ENCODE data around the gene LCNL1.

LCNL1 gene

DNA sequence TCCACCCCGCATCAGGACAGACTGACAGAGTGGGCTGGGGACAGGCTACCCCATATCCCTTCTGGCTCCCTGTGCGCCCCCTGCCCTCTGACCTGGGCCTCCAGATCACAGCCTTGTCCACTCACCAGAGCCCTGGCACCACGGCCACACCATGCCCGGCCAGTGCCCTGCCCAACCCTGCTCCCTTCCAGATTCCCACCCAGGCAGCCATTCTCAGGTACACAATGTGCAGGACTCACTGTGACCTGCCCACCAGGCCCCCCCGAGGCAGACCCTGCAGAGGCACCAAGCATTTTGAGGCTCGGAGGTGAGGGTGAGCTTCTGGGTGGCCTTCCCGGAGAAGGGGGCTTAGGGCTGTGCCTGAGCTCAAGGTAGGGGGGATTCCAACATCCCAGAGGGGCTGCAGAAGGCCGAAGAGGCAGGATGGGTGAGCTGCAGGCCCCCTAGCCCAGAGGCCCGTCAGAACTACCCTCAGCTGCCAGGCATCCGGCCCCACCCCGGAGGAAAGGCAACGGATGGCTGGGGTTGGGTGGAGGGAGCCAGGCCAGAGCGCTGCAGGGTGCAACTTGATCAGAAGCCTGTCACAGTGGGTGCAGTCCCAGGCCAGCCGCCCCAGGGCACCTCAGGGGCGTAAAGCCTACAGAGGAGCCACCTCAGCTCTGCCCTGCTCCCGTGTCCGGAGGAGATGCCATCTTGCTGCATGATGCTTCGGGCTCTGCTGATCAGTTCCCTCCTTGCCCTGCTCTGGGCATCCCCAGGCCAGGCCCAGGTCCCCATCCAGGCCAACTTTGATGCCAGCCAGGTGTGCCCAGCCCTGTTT is at the start of gene LCNL1:
Gene LCNL1 (plus strand): TSS at position 762 of the 820 bp plus-strand sequence. CDS start 594 bp downstream, outside the sequence.
- DNase-seq: no peak

DNA sequence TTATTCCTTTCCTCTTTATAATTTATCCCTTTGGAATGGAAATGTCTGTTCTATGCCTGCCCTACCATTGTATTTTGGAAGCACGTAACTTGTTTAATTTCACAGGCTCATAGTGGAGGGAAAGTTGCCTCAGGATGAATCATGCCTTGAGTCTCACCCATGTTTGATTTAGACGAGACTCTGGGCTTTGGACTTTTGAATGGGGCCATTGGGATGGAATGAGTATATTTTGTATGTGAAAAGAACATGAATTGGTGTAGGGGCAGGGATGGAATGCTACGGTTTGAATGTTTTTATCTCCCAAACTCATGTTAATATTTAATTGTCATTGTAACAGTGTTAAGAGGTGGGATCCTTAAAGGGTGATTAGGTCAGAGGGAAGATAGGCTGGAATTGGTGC is 48.5 kb upstream of the LCNL1 start:
- no peak for DNase-seq

DNA sequence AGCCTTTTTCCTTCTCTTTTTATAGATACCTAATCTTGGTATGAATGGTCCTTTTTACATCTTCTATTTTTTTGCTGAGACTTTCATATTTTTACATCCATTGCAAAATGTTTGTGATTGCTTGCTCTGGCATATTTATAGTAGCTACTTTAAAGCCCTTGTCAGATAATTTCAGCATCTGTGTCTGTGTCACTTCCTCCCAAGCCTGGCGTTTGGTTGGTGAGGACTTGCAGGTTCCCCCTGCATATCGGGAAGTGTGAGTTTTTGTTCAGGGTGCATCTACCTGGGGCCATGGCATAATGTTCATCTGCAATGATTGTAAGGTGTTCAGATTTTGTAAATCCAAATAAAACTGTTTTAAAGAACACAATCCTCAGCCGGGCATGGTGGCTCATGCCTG is 47.1 kb upstream of the LCNL1 start:
- no peak for DNase-seq

DNA sequence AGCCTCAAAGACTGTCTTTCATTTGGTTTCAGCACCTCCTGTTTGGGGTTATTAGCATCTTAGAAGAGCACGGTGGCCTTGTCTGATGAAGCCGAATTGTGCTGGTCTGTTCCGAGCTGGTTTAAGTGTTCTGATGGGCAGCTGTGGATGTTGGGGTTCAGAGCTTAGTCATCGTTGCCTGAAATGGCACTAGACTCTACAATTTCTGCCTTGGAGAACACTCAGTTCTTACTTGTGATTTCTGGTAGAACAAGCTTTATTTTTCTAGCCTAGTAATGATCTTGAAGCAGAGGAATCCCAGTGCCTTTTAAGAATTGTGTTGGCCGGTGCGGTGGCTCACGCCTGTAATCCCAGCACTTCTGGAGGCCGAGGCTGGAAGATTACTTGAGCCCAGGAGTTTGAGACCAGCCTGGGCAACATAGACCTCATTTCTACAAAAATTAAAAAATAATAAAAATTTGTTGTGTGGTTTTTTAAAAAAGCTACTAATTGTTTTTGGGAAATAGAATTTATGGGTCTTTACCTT is 46.1 kb upstream of the LCNL1 start:
- no peak for DNase-seq

DNA sequence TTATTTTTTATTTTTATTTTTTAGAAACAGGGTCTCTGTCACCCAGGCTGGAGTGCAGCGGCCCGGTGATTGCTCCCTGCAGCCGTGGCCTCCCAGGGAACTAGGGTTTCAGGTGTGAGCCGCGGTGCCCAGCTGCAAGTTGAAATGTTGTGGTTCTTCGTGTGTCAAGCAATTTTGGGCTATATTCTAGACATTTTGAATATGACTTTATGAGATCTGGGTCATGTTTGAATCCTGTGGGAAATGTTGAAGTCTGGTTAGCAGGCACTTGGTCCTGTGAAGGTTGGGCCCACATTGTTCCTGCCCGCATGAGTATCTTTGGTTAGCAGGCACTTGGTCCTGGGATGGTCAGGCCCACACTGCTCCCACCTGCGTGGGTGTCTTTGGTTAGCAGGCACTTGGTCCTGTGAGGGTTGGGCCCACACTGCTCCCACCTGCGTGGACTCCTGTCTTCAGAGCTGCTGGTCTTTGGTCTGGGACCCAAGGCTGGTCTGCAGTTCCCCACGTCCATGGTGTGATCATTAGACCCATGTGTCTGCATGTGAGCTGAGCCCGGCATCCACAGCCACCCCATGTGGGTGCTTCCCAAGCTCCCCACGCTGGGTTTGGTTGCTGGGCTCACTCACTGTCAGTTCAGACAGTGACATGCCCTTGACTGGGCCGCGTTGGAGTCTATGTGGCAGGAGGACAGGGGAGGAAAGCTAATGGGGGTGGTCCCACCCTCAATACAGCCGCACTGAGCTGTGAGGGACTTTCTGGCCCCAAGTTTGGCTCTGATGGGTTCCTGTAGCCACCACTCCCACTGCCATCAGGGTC is 45.4 kb upstream of the LCNL1 start:
- no peak for DNase-seq

DNA sequence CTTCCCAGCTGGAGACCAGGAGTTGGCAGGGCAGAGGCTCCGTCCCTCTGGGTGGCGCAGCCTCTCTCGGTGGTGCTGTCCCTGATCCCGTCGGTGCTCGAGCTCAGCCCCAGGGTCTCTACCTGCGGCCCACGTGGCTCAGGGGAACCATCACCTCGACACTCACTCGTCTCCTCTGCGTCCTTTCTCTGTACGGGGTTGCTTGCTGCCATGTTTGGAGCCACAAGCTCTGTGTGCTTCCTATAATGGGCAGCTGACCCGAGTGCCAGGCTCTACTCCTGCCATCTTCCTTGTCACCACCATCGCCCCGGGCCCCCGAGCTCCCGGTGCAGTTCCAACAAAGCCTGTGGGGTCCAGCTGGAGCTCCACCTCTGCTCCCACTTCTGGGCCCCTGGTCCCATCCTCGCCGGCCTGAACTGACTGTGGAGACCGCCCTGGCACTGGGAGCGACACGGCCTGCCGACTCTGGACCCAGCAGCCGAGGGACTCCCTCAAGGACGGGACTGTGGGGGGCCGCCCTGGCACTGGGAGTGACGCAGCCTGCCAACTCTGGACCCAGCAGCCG is 43.3 kb upstream of the LCNL1 start:
- no peak for DNase-seq

DNA sequence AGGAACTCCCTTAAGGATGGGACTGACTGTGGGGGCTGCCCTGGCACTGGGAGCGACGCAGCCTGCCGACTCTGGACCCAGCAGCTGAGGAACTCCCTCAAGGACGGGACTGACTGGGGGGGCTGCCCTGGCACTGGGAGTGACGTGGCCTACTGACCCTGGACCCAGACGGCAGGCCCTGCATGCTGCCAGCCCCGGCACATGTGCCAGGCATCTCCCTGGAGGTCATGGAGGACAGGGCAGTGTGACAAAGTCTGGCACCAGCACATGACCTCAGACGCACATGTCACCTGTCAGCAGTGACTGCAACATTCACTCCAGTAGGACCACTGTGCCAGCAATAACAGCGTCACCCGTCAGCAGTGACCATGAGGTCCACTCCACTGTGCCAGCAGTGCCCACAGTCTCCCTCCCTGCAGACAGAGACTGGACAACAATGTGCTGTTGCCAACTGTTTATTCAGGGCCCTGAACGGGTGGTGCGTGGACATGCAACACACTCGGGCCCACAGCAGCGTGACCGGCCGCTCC is 42.7 kb upstream of the LCNL1 start:
- no peak for DNase-seq

DNA sequence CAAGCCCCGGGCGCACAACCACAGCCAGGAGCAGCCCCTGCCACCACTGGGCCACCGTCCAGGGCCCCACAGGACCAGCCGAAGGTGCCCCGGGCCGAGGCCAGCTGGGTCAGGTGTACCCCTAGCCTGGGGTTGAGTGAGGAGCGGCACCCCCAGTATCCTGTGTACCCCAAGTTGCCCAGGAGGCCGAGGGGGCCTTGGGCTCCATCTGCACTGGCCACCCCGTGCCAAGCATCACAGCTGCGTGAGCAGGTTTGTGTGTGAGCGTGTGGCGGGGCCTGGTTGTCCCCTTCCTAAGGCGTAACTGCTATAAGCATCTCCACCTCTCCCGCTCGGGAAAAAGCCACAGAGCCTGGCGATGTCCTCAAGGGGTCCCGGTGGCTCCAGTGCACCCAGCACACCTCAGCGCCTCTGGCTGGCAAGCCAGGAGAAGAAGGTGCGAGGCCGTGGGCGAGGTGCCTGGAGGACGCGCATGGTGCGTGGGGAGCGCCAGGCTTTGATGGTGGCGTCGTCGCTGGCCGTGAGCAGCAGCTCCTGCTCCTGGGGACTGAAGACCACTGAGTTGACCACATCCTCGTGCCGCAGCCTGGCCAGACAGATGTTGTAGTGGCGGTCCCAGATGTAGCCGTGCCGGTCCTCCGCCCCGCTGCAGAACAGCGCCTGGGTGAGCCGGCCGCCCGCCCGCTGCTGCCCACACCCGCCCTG is 42.1 kb upstream of the LCNL1 start:
- DNase-seq: no peak

DNA sequence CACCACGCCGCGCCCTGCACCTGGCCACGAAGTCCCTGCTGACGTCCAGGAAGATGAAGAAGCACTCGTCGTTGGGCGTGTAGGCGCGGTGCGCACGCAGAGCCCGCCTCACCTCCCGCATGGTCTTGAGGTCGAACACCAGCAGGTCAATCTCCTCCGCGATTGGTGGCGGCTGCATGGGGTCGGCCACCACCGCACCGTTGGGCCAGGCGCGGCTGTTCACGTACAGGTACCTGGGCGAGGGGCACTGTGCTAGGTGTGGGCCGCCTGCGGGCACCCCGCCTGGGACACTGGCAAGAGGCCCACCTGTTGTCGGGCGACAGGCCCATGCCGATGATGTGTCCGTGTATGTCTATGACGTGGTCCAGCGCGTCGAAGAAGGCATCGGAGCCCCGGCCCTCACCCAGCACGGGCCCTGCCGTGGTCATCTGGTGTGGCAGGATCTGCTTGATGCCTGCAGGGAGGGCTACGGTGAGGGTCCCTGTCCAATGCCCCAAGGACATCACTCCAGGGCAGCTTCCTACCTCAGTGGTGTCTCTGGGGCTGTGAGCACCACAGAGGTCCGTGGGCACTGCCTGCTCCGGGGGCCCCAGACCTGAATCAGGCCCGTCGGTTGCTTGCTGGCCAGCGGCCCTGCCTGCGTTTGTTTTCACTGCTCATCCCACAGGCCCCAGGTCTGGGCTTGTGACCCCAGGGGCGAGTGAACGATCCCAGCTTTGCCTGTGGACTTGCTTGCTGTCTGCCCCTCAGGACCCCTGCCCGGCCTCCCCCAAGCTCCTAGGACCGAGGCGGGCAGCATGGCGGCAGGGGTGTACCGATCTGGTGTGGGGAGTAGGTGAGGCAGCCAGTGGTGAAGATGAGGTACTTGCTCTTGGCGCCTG is 41.3 kb upstream of the LCNL1 start:
- no peak for DNase-seq

DNA sequence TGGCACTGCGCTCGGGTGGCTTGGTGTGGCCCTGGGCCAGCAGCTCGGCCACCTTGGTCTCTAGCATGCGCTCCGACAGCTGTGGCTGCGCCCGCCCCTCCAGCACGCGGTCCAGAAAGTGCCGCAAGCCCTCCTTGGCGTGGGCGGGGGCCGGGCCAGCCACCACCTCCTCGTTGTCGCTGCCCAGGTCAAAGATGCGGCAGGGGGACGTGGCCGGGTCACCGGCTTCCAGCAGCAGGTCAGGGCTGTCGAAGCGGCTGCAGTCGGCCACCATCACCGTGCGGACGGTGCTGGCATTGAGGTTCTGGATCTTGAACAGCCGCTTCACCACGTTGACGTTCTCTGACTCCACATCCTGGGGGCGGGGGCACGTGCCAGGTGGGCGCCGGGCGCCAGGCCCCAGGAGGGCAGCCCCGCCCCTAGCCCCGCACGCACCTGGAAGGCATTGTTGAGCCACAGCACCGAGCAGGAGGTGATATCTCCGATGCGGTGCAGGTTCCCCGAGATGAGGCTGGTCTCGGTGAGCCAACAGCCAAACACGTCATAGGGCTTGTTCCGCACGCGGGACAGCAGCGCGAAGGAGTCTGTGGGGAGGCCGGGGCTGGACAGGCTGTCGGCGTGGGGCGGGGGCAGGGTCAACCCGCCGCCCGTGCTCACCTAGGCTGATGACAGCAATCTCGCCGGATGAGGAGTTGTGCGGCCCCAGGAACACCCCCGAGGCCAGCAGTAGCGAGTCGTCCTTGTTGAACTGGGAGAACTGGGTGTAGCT is 40.5 kb upstream of the LCNL1 start:
- no peak for DNase-seq

DNA sequence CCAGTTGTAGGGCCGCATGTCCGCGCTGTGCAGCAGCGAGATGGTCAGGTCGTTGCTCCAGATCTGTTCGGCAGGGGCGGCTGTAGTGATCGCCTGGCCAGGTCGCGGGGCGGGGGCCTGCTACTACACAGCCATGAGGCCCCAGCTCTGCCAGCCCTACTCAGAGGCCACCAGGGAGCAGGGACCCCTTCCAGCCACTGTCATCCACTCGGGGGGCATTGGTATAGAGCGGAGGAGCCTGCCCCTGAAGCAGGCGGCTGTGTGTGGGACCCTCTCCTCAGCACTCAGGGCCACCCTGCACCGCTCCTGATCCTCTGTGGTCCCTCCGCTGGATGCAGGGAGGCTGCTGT is 39.9 kb upstream of the LCNL1 start:
- DNase-seq: no peak

DNA sequence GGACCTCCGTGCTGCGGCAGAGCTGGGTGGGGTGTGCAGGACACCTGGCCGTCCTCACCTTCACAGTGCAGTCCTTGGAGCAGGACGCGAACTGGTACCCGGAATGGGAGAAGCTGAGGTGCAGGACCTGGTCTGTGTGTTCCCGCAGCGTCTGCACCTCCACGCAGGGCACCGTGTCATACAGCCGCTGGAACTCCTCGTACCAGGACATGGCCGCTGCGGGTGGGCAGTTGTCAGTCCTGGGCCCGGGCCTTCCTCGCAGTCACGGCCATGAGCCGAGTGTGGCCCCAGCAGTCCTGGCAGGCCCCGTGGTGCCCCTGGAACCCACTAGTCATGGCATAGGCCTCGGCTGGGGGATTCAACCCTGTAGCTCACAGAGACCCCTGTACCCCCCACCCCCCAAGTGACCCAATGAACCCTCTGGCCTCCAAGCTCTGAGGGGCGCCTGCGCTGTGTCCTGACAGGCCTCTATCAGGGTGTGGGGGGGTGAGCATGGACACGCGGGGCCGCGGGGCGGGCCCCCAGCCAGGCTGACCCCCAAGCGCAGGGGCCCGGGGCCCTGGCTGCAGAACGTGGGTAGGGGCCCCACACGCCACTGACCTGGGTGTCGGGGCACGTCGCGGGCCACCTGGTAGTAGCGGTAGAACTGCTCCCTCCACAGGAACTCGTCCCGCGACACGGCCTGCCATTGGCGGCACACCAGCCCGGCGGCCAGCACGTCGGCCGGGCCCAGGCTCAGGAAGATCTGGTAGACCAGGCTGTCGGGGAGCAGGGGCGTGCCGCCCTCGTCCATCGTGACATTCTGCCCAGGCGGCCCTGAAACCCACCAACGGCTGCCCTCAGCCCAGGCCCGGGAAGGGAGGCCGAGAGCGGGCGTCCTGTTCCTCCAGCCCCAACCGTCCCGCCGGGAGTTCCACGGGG is 39.2 kb upstream of the LCNL1 start:
- DNase-seq: no peak

DNA sequence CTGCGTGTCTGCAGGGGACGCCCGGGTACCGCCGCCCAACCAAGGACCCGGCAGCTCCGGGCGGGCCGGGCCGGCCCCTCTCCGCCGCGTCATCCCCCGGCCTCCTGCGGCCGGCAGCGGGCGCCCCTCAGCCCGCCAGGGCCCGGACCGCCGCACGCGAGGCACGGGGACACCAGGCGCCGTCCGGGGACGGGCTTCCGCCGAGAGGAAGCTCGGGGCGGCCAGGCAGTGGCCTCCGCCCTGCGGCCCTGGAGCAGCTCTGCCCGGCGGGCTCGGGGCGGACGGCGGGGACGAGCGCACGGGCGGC is 38.6 kb upstream of the LCNL1 start:
- DNase-seq: no peak

DNA sequence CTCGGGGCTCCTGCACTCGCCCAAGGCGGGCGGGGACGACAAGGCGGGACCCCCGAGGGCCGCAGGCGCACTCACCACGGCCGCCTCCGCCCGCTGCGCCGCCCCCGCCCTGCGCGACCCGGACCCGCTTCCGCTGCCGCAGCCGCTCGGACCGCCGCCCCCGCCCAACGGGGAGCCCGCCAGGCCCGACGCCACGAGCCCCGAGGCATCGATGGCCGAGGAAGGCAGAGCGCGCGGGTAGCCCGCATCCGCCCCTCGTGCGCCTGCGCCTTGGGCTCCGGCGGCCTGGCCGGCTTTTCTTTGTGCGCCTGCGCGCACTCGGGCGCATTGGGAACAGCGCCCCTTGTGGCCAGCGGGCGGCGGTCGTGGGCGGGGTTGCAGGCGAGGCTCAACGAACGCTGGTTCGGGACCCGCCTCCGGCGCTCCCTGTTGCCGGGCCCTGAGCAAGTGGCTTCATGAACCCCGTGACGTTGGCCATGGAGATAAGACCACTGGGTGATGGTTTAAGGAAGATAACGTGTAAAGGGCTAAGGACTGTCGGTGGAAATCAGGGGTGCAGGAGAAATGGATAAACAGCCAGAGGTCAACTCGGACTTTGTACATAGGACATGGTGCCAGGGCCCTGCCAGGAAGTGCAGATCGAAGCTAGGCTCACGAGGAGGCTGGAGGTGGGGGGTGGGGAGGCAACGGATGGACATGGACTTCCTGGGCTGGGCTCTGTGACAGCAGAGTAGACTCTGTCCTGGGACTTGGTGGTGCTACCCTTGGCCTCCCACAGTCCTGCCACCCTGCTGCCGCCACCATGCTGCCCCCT is 38.1 kb upstream of the LCNL1 start, which contains the start of the genes C8G and FBXW5:
Gene C8G (plus strand): TSS at position 725 of the 814 bp plus-strand sequence. CDS start 78 bp downstream, at position 803.
Gene FBXW5 (minus strand): TSS at position 220 of the 814 bp plus-strand sequence. CDS start 655 bp downstream, outside the sequence.
- peak; percentile 44 for DNase-seq

DNA sequence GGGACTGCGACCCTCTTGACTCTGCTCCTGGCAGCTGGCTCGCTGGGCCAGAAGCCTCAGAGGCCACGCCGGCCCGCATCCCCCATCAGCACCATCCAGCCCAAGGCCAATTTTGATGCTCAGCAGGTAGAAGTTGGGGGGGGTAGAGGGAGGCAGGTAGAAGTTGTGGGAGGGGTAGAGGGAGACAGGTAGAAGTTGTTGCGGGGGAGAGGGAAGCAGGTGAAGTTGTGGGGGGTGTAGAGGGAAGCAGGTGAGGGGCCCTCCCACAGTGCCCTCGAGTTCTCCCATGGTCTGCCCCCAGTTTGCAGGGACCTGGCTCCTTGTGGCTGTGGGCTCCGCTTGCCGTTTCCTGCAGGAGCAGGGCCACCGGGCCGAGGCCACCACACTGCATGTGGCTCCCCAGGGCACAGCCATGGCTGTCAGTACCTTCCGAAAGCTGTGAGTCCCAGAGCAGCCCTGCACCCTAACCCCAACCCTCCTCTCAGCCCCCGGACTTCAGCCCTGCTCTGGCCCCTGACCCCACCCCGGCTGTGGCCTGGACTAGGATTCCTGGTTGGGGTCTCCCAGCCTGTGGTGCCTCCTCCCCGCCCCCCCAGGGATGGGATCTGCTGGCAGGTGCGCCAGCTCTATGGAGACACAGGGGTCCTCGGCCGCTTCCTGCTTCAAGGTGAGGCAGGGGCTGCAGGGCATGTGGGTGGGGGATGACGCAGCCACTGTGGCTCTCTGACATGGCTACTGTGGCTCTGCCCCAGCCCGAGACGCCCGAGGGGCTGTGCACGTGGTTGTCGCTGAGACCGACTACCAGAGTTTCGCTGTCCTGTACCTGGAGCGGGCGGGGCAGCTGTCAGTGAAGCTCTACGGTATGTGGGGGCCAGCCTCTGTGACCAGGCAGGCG is 37.2 kb upstream of the LCNL1 start:
- no peak for DNase-seq

DNA sequence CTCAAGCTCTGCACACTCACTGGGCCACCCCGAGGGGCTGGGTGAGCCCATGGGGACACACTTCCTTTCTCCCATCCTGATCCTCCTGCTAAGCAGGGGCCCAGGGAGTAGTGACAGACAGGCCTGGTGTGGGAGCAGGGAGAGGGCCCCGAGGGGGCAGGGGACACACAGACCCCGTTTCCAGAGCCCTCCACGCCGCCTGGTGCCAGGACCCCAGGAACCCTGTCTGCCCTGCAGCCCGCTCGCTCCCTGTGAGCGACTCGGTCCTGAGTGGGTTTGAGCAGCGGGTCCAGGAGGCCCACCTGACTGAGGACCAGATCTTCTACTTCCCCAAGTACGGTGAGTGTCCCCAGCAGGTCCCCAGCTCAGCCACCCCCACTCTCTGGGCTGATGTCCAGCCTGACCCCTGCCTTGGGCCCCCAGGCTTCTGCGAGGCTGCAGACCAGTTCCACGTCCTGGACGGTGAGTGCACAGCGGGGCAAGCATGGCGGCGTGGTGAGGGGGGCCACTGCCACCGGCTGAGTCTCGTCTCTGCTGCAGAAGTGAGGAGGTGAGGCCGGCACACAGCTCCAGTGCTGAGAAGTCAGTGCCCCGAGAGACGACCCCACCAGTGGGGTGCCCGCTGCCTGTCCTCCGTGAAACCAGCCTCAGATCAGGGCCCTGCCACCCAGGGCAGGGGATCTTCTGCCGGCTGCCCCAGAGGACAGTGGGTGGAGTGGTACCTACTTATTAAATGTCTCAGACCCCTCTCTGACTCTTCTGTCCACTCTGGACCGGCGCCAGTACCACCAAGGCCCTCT is 36.4 kb upstream of the LCNL1 start:
- DNase-seq: no peak
